NCI-H748 (cell line): ENCODE data around the gene SEMA4F.
A peak's percentile ranks its signal among the peaks of the same experiment; 100 is the strongest.

ENCODE experiments used
- DNase-seq: peaks from one replicate; lab custom pipeline; 2025; ENCODE audit not compliant: unreplicated experiment; lab: John Stamatoyannopoulos, UW

The SEMA4F gene

GRCh38 chr2:74703373-74703772, 49.3 kb downstream of the SEMA4F start:
- DNase-seq, result no peak

GRCh38 chr2:74704216-74704615, 50.2 kb downstream of the SEMA4F start:
- DNase-seq, result no peak

GRCh38 chr2:74706741-74707140, 52.7 kb downstream of the SEMA4F start:
- DNase-seq, result no peak

- DNase-seq, result no peak
Observed at GRCh38 chr2:74707837-74708236, 53.8 kb downstream of the SEMA4F start.

- no peak for DNase-seq
Observed at GRCh38 chr2:74708296-74708695, 54.2 kb downstream of the SEMA4F start.

GRCh38 chr2:74708883-74709282, 54.8 kb downstream of the SEMA4F start:
- no peak for DNase-seq

GRCh38 chr2:74712223-74713053, 58.4 kb downstream of the SEMA4F start:
- DNase-seq, result no peak

- DNase-seq, result peak; percentile 52
Observed at GRCh38 chr2:74714691-74715080, 60.6 kb downstream of the SEMA4F start.

- peak; percentile 73 for DNase-seq
Observed at GRCh38 chr2:74715081-74715791, 61.2 kb downstream of the SEMA4F start.

GRCh38 chr2:74715880-74716279, 61.8 kb downstream of the SEMA4F start:
- no peak for DNase-seq

GRCh38 chr2:74719066-74719465, 65.0 kb downstream of the SEMA4F start:
- no peak for DNase-seq

GRCh38 chr2:74721316-74721715, 67.3 kb downstream of the SEMA4F start:
- no peak for DNase-seq

GRCh38 chr2:74724496-74724895, 70.4 kb downstream of the SEMA4F start:
- no peak for DNase-seq

- no peak for DNase-seq
Observed at GRCh38 chr2:74725287-74725686, 71.2 kb downstream of the SEMA4F start.

GRCh38 chr2:74728842-74729241, 74.8 kb downstream of the SEMA4F start:
- DNase-seq, result no peak

GRCh38 chr2:74730530-74730929, 76.5 kb downstream of the SEMA4F start:
- no peak for DNase-seq
